Gastroesophageal sphincter (tissue), 4 donors: ENCODE results near the gene KCNAB3. TPM values are rescaled to one million over a fixed set of nuclear protein-coding genes. Genes with fewer than 3 reads are reported as not detected.

ENCODE experiments used
- ATAC-seq: fragments of 150-250 bp; one replicate; pipeline ENCODE4 v1.9.1; 2016; ENCODE audit warnings: mild to moderate bottlenecking, moderate library complexity
- H3K27ac ChIP-seq, 4 donors: fragments of 200-600 bp; sonication (generic) in 3 of 4; 1 replicate in 3 of 4; 2 replicates in 1 of 4; pipeline ENCODE4 v1.5.1; 2016 to 2019
- H3K27me3 ChIP-seq: fragments of 200-600 bp; sonication (generic); one replicate; pipeline ENCODE4 v1.5.1; 2019
- H3K36me3 ChIP-seq, 2 donors: fragments of 200-600 bp; sonication (generic); one replicate each; pipeline ENCODE4 v1.5.1; 2019; ENCODE audit warnings: control low read depth in 1 of 2
- H3K4me1 ChIP-seq, 3 donors: fragments of 200-600 bp; sonication (generic); 1 replicate in 2 of 3; 2 replicates in 1 of 3; pipeline ENCODE4 v1.5.1; 2016 to 2019; ENCODE audit warnings: control low read depth in 2 of 3
- H3K4me3 ChIP-seq, 2 donors: fragments of 200-600 bp; sonication (generic); one replicate each; pipeline ENCODE4 v1.5.1; 2019; ENCODE audit warnings: mild to moderate bottlenecking in 1 of 2, moderate library complexity in 1 of 2
- H3K9me3 ChIP-seq, 3 donors: fragments of 200-600 bp; sonication (generic); one replicate each; pipeline ENCODE4 v1.5.1; 2017 to 2019; ENCODE audit warnings: control low read depth in 2 of 3
- CTCF ChIP-seq, 4 experiments: fragments of 200-600 bp in 2 of 4; fragments of 450-650 bp in 2 of 4; sonication (generic) in 1 of 4; IDR thresholded peaks; one replicate each; pipeline ENCODE4 v1.5.1; 2017 to 2019; ENCODE audit warnings: antibody characterized with exemption in 4 of 4, mild to moderate bottlenecking in 2 of 4, moderate library complexity in 2 of 4
- EP300 ChIP-seq: sonication (generic); formaldehyde crosslinking; IDR thresholded peaks from one replicate; pipeline ENCODE4 v1.6.1; 2017; ENCODE audit warnings: antibody characterized with exemption, mild to moderate bottlenecking
- POLR2A ChIP-seq, 2 donors: fragments of 450-650 bp; IDR thresholded peaks; one replicate each; pipeline ENCODE4 v1.6.1; 2017; ENCODE audit warnings: antibody characterized with exemption in 2 of 2, mild to moderate bottlenecking in 2 of 2, moderate library complexity in 1 of 2
- POLR2AphosphoS5 ChIP-seq: sonication (generic); formaldehyde crosslinking; IDR thresholded peaks from one replicate; pipeline ENCODE4 v1.6.1; 2017; ENCODE audit warnings: antibody characterized with exemption
- WGBS, 2 donors: methylation state at CpG; one replicate each; pipeline ENCODE4 v1.1.5; 2018; ENCODE audit warnings: low coverage in 1 of 2; 5-methylcytosine and 5-hydroxymethylcytosine counted together
- total RNA-seq, 4 donors: library from RNA; depleted of rRNA; stranded (reverse); fragments of >200 nt; gene quantifications; one replicate each; pipeline ENCODE4 v1.1.0, GENCODE V29; 2016

The KCNAB3 gene
- total RNA-seq, 4 donors from 2014 or later: 0.58 to 1.3 TPM; not detected in 2

GRCh38 chr17:7950578-7950977 lies 20.9 kb upstream of the KCNAB3 start:
- no peak for ATAC-seq
- 54 to 100% methylated on average over 1 to 2 of the region's 3 CpGs for WGBS, 2 donors
- H3K36me3 ChIP-seq: peaks cover 0 to 40% of the 10 kb centered on the region in 2 donors

GRCh38 chr17:7947651-7948050 lies 18.0 kb upstream of the KCNAB3 start:
- H3K27ac ChIP-seq: no peak overlapping the region
- H3K9me3 ChIP-seq: no peaks in the 10 kb centered on the region
- H3K4me1 ChIP-seq: peaks cover 0 to 17% (median 0%) of the 10 kb centered on the region in 3 donors
- H3K36me3 ChIP-seq: peaks cover 0 to 67% of the 10 kb centered on the region in 2 donors
- H3K27me3 ChIP-seq: no peaks in the 10 kb centered on the region
- no peak for ATAC-seq
- H3K4me3 ChIP-seq: no peak overlapping the region
- TF ChIP-seq EP300 (no peak), POLR2AphosphoS5 (no peak), CTCF (IDR thresholded peaks at IDR 0.05) (no peak), POLR2A (IDR thresholded peaks at IDR 0.05) (no peak)
- WGBS, 2 donors: 50 to 88% methylated on average over 1 to 5 of the region's 5 CpGs

More at GRCh38 chr17:7950578-7950977, 20.9 kb upstream of the KCNAB3 start:
- Histone ChIP-seq H3K9me3 (no peaks in the 10 kb centered on the region), H3K27ac (peak overlapping the region in 1 of 4 donors; percentile 69), H3K4me3 (no peak overlapping the region), H3K4me1 (peaks cover 0 to 19% (median 0%) of the 10 kb centered on the region in 3 donors), H3K27me3 (no peaks in the 10 kb centered on the region)
- TF ChIP-seq POLR2AphosphoS5 (no peak), CTCF (IDR thresholded peaks at IDR 0.05) (no peak)

GRCh38 chr17:7946441-7946840 lies 16.8 kb upstream of the KCNAB3 start:
- peaks cover 0 to 5% (median 0%) of the 10 kb centered on the region in 3 donors for H3K4me1 ChIP-seq

GRCh38 chr17:7945651-7946050 lies 16.0 kb upstream of the KCNAB3 start:
- ATAC-seq: no peak
- Histone ChIP-seq H3K27me3 (no peaks in the 10 kb centered on the region), H3K4me1 (no peaks in the 10 kb centered on the region), H3K36me3 (peaks cover 0 to 86% of the 10 kb centered on the region in 2 donors), H3K27ac (no peak overlapping the region), H3K4me3 (no peak overlapping the region), H3K9me3 (no peaks in the 10 kb centered on the region)
- no peak for TF ChIP-seq POLR2A (IDR thresholded peaks at IDR 0.05)
- no peak for TF ChIP-seq CTCF (IDR thresholded peaks at IDR 0.05)
- TF ChIP-seq POLR2AphosphoS5: no peak
- no peak for TF ChIP-seq EP300
- 100% methylated on average over 1 of the region's 7 CpGs for WGBS, 2 donors

More at GRCh38 chr17:7946441-7946840, 16.8 kb upstream of the KCNAB3 start:
- no peak for ATAC-seq
- Histone ChIP-seq H3K9me3 (no peaks in the 10 kb centered on the region), H3K4me3 (no peak overlapping the region), H3K27ac (no peak overlapping the region), H3K36me3 (peaks cover 0 to 78% of the 10 kb centered on the region in 2 donors), H3K27me3 (no peaks in the 10 kb centered on the region)
- WGBS, 2 donors: 75% methylated on average over 5 of the region's 5 CpGs; no CpG with 5 or more reads in 1 of the 2 donors
- TF ChIP-seq POLR2AphosphoS5 (no peak), CTCF (IDR thresholded peaks at IDR 0.05) (no peak), POLR2A (IDR thresholded peaks at IDR 0.05) (no peak), EP300 (no peak)

GRCh38 chr17:7944326-7944725 lies 14.7 kb upstream of the KCNAB3 start:
- H3K4me1 ChIP-seq: no peaks in the 10 kb centered on the region
- no peak for TF ChIP-seq EP300
- TF ChIP-seq POLR2AphosphoS5: no peak
- TF ChIP-seq CTCF (IDR thresholded peaks at IDR 0.05): no peak
- TF ChIP-seq POLR2A (IDR thresholded peaks at IDR 0.05): no peak
- peaks cover 0 to 97% of the 10 kb centered on the region in 2 donors for H3K36me3 ChIP-seq
- no peak overlapping the region for H3K4me3 ChIP-seq
- WGBS, 2 donors: 84 to 92% methylated on average over 4 to 9 of the region's 9 CpGs
- no peaks in the 10 kb centered on the region for H3K27me3 ChIP-seq
- no peaks in the 10 kb centered on the region for H3K9me3 ChIP-seq
- no peak overlapping the region for H3K27ac ChIP-seq
- no peak for ATAC-seq
